NCI-H82 treated with DMSO at 0.1 percent for 48 hours (cell line): ENCODE measurements around the gene FMNL1.
A peak's percentile ranks its signal among the peaks of the same experiment; 100 is the strongest.

ENCODE experiments used
- DNase-seq: peaks from one replicate; lab custom pipeline; 2025; ENCODE audit not compliant: unreplicated experiment; lab: John Stamatoyannopoulos, UW

The FMNL1 gene

GRCh38 chr17:45222289-45222995, 757 bp downstream of the FMNL1 start:
- no peak for DNase-seq

GRCh38 chr17:45222996-45223538, 1.4 kb downstream of the FMNL1 start:
- no peak for DNase-seq

- DNase-seq, result peak; percentile 24
Measured at GRCh38 chr17:45223539-45224528, 2.1 kb downstream of the FMNL1 start.

- no peak for DNase-seq
Measured at GRCh38 chr17:45224671-45225050, 3.0 kb downstream of the FMNL1 start.

GRCh38 chr17:45225051-45225700, 3.5 kb downstream of the FMNL1 start:
- DNase-seq, result no peak

- no peak for DNase-seq
Measured at GRCh38 chr17:45225964-45226530, 4.4 kb downstream of the FMNL1 start.

GRCh38 chr17:45226576-45226975, 4.9 kb downstream of the FMNL1 start:
- DNase-seq, result no peak

GRCh38 chr17:45227101-45227925, 5.6 kb downstream of the FMNL1 start:
- DNase-seq, result no peak

- no peak for DNase-seq
Measured at GRCh38 chr17:45227926-45228762, 6.5 kb downstream of the FMNL1 start.

GRCh38 chr17:45228763-45229539, 7.3 kb downstream of the FMNL1 start:
- DNase-seq, result no peak

- no peak for DNase-seq
Measured at GRCh38 chr17:45229681-45230409, 8.2 kb downstream of the FMNL1 start.

GRCh38 chr17:45230410-45230786, 8.7 kb downstream of the FMNL1 start:
- DNase-seq, result no peak

GRCh38 chr17:45230787-45231480, 9.2 kb downstream of the FMNL1 start:
- DNase-seq, result peak; percentile 71

GRCh38 chr17:45231481-45232116, 9.9 kb downstream of the FMNL1 start:
- no peak for DNase-seq

GRCh38 chr17:45232514-45233422, 11.1 kb downstream of the FMNL1 start:
- DNase-seq, result no peak
